ENCODE data around the gene KIF21A. TPM values are rescaled to one million over a fixed set of nuclear protein-coding genes. Genes with fewer than 3 reads are reported as not detected.

The KIF21A gene
- total RNA-seq, 1 donor from 2014 or later = 1.3 TPM

DNA sequence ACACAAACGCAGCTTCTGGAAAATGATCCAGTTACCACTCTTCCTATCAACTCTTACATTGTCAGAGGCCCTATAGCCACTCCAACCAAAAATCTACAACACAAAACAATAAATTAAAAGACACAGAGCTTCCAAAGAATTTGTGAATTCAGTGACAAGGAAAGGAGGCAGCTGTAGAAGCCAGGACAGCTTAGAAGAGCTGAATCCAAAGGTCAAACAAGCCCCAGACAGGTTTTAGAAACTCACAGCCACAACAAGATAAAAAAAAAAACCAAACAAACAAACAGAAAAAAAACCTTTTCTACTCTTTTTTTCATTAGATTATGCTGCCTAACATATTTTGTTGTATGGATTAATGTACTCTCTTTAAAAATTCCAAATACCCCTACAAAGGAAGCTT, 94.4 kb downstream of the KIF21A start:
- TF ChIP-seq, protein P1, sequence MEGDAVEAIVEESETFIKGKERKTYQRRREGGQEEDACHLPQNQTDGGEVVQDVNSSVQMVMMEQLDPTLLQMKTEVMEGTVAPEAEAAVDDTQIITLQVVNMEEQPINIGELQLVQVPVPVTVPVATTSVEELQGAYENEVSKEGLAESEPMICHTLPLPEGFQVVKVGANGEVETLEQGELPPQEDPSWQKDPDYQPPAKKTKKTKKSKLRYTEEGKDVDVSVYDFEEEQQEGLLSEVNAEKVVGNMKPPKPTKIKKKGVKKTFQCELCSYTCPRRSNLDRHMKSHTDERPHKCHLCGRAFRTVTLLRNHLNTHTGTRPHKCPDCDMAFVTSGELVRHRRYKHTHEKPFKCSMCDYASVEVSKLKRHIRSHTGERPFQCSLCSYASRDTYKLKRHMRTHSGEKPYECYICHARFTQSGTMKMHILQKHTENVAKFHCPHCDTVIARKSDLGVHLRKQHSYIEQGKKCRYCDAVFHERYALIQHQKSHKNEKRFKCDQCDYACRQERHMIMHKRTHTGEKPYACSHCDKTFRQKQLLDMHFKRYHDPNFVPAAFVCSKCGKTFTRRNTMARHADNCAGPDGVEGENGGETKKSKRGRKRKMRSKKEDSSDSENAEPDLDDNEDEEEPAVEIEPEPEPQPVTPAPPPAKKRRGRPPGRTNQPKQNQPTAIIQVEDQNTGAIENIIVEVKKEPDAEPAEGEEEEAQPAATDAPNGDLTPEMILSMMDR (IDR thresholded peaks at IDR 0.05) = no peak
- Histone ChIP-seq H3K9me3 (no peaks in the 10 kb centered on the region), H3K36me3 (no peaks in the 10 kb centered on the region), H3K27me3 (no peaks in the 10 kb centered on the region), H3K27ac (no peak overlapping the region), H3K4me1 (no peaks in the 10 kb centered on the region), H3K4me3 (no peak overlapping the region)
- intact Hi-C loops (cut with DNase I) = no loop called here
- DNase-seq (ENCODE audit: low spot score in 2 of 2) = no peak

GRCh38 chr12:39344926-39345325, 98.0 kb downstream of the KIF21A start:
- Histone ChIP-seq H3K4me3 (no peak overlapping the region), H3K9me3 (no peaks in the 10 kb centered on the region), H3K4me1 (no peaks in the 10 kb centered on the region), H3K36me3 (no peaks in the 10 kb centered on the region), H3K27me3 (no peaks in the 10 kb centered on the region), H3K27ac (no peak overlapping the region)
- no peak for DNase-seq (ENCODE audit: low spot score in 2 of 2)
- intact Hi-C loops (cut with DNase I) = no loop called here
- TF ChIP-seq, protein P1 (IDR thresholded peaks at IDR 0.05) = no peak

GRCh38 chr12:39343665-39344064, 99.3 kb downstream of the KIF21A start:
- no peaks in the 10 kb centered on the region for H3K4me1 ChIP-seq
- no peak overlapping the region for H3K27ac ChIP-seq
- intact Hi-C loops (cut with DNase I) = no loop called here
- no peaks in the 10 kb centered on the region for H3K27me3 ChIP-seq
- DNase-seq (ENCODE audit: low spot score in 2 of 2) = no peak
- H3K4me3 ChIP-seq = no peak overlapping the region
- no peaks in the 10 kb centered on the region for H3K9me3 ChIP-seq
- TF ChIP-seq, protein P1 (IDR thresholded peaks at IDR 0.05) = no peak
- H3K36me3 ChIP-seq = no peaks in the 10 kb centered on the region

- Histone ChIP-seq H3K36me3 (no peaks in the 10 kb centered on the region), H3K27ac (no peak overlapping the region), H3K27me3 (no peaks in the 10 kb centered on the region), H3K4me1 (no peaks in the 10 kb centered on the region), H3K9me3 (no peaks in the 10 kb centered on the region), H3K4me3 (no peak overlapping the region)
- DNase-seq (ENCODE audit: low spot score in 2 of 2) = no peak
- TF ChIP-seq, protein P1 (IDR thresholded peaks at IDR 0.05) = no peak
- intact Hi-C loops (cut with DNase I) = no loop called here
Measured at GRCh38 chr12:39341761-39342160, 101.2 kb downstream of the KIF21A start.

DNA sequence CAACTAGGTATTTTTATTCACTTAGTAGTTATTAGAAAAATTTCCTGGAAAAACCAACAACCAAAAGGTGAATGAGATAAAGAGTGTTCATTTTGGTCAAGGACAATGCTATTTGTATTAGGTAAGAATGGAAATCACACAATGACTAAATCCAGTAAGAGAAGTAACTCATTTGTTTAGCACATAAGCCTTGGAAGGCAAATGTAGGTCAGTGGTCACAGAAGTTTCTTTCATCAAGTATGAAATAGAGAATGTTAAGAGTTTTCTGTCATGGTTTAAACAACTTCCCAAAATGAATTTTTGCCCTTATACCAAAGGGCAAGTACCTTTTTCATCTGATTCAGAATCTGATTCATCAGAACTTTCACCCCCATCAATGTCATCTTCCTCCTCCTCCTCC, 101.7 kb downstream of the KIF21A start:
- Histone ChIP-seq H3K36me3 (no peaks in the 10 kb centered on the region), H3K4me3 (no peak overlapping the region), H3K9me3 (no peaks in the 10 kb centered on the region), H3K27me3 (no peaks in the 10 kb centered on the region), H3K27ac (no peak overlapping the region), H3K4me1 (no peaks in the 10 kb centered on the region)
- no peak for DNase-seq (ENCODE audit: low spot score in 2 of 2)
- TF ChIP-seq, protein P1 (IDR thresholded peaks at IDR 0.05) = no peak
- intact Hi-C loops (cut with DNase I) = no loop called here

- Histone ChIP-seq H3K36me3 (peaks cover 0 to 10% of the 10 kb centered on the region in 2 donors), H3K27ac (no peak overlapping the region), H3K27me3 (no peaks in the 10 kb centered on the region), H3K4me1 (no peaks in the 10 kb centered on the region), H3K4me3 (no peak overlapping the region), H3K9me3 (no peaks in the 10 kb centered on the region)
- intact Hi-C loops (cut with DNase I) = no loop called here
- TF ChIP-seq, protein P1 (IDR thresholded peaks at IDR 0.05) = no peak
- DNase-seq (ENCODE audit: low spot score in 2 of 2) = no peak
Measured at GRCh38 chr12:39332661-39333175, 110.2 kb downstream of the KIF21A start.

Data from ascending aorta (tissue), 2 donors.